Esophagus muscularis mucosa (tissue), 3 donors: ENCODE measurements around the gene UPF1.

ENCODE experiments used
- CTCF ChIP-seq, 3 experiments: fragments of 200-600 bp in 2 of 3; fragments of 450-650 bp in 1 of 3; sonication (generic) in 2 of 3; IDR thresholded peaks; one replicate each; pipeline ENCODE4 v1.5.1; 2017 to 2019; ENCODE audit warnings: antibody characterized with exemption in 3 of 3, mild to moderate bottlenecking in 2 of 3, moderate library complexity in 1 of 3
- POLR2AphosphoS5 ChIP-seq, 2 donors: sonication (generic); formaldehyde crosslinking; IDR thresholded peaks; one replicate each; pipeline ENCODE4 v1.6.1; 2017; ENCODE audit warnings: antibody characterized with exemption in 2 of 2

- TF ChIP-seq CTCF (IDR thresholded peaks at IDR 0.05) (no peak), POLR2AphosphoS5 (IDR thresholded peaks at IDR 0.05) (no peak)
Observed at GRCh38 chr19:18789883-18790565, 41.7 kb upstream of the UPF1 start.
